GM10847 (cell line): ENCODE data around the gene TWIST1.

ENCODE experiments used
- POLR2A ChIP-seq: IDR thresholded peaks from 2 replicates; pipeline ENCODE4 v1.6.1; 2011; ENCODE audit not compliant: insufficient read length; ENCODE audit errors: extremely low read depth

The TWIST1 gene

DNA sequence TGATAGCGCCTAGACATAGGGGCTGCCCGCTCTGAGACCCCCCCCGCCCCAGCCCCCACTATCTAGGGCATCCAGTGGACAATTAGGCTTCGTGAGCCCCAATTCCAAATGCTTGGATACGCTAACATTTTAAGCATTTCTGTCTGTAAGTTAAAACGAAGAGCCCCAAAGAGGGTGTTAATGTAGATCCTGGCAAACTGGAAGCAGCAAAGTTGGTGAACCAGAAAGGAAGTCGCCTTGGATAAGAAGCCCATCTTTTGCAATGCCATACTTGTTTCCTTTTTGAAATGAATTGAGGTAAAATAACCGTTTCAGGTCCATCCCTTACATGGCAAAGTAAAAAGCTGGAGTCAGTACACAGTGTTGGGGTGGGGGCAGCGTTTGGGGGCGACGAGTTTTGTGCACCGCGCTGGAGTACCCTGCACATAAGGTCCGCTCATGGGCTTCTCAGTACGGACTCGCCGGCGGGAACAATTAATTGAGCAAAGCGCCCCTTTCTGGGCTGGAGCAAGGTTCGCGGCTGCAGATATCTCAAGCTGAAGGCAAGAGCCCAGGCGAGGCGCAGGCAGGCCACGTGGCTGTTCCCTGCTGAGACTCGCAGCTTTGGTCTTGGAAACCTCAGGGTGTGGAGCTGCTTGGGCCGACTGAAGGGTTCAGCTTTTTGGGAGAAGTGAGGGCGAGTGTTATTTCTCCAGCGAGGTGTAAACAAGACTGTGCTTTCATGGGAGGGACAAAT is 1.4 kb upstream of the TWIST1 start:
- TF ChIP-seq POLR2A = no peak

DNA sequence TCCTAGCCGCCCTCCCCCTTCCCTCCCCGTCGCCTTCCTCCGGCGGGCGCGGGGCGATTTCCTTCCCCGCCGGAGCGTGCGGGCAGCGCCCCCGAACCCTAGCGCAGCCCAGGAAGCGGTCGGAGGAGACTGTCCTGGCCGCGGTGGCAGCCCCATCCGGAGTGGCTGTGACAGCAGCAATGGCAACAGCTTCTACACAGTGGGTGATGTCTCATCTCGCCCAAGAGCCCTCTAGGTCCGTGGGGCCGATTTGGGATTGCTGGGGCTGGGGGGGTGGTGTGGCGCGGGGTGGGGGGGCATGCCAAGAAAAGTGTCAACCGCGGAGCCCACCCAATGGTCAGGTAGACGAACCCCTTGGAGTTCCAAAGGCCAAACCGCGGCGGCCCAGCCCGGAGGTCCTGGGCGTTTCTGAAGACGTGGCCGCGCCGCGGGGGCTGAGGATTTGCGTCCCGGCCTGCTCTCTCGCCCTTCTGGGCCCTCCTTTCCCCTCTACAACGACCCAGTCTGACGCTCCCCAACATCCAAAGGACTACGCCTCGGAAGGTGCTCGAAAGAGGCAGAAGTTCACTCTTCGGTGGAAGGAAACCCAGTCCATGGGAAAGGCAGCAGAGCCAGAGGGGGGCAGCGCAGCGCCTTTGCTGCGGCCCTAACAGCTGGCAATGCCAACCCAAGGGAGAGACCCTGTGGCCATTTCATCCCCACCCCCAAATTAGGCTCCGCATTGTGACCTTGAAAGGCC is 603 bp upstream of the TWIST1 start:
- TF ChIP-seq POLR2A = no peak

DNA sequence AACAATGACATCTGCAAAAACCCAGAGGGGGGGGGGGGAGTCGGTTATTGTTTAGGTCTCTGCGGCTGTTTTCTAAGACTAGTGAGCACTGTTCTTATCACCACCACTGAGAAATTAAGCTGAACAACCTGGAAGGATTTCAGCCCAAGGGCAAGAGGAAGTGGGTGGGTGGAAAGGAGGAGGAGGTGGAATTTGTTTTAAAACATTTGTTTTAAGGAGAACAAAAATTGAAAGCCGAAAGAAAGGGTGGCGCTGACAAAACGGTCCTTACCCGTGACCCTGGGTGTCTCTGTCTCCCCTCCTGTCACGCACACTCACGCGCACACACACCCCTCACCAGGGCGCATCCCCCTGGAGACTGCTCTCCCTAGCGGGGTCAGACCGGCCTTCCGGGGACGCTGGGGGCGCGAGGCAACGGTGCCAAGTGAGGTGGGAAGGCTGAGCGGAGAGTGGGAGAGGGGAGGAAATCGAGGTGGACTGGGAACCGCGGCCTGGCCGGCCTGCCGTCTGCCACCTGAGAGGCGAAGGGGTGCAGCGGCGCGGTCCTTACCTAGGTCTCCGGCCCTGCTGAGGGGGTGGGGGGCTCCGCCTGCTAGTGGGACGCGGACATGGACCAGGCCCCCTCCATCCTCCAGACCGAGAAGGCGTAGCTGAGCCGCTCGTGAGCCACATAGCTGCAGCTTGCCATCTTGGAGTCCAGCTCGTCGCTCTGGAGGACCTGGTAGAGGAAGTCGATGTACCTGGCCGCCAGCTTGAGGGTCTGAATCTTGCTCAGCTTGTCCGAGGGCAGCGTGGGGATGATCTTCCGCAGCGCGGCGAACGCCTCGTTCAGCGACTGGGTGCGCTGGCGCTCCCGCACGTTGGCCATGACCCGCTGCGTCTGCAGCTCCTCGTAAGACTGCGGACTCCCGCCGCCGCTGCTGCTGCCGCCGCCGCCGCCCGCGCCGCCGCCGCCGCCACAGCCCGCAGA is 1.0 kb downstream of the TWIST1 start:
- no peak for TF ChIP-seq POLR2A

DNA sequence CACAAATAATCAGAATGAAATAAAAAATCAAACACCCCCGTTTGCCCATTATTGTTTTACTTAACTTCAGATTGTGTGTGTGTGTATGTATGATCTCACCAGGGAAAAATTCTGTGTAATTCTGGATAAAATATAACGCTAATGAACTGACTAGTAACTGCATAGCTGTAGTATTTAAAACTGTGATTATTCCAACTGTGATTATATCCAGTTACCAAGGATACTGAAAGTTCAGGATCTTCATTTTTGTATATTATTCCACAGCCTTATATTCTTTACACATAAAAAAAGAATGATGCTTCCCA is 2.9 kb downstream of the TWIST1 start:
- TF ChIP-seq POLR2A = no peak

DNA sequence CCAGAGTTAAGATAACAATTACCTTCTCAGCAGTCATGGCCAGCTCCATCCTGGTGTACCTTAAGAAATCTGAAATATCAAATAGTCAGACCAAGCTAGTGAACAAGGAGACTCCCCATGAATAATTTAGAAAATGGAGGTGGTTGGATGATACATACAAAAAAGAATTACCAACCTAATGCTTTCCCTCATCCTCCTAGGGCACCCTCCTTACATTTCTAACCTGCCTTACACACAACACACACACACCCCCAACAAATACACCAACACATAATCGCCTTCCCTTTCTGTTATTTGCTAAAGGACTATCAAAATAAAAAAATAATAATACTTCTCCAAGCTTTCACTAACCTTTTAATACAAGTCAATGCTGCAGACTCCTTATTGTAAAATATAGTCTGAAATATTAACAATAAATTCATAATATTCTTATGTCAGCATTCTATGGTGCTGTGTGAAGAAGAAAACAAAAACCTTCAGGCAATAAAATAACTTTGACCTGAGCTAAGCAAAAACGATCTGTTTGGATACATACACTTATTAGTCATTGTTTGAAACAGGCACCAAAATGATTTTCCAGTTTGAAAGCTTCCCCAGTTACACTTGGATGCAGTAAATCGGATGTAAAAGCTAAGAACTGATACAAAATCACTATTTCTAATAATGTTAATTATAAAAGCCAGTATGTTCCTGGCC is 3.4 kb downstream of the TWIST1 start:
- no peak for TF ChIP-seq POLR2A

DNA sequence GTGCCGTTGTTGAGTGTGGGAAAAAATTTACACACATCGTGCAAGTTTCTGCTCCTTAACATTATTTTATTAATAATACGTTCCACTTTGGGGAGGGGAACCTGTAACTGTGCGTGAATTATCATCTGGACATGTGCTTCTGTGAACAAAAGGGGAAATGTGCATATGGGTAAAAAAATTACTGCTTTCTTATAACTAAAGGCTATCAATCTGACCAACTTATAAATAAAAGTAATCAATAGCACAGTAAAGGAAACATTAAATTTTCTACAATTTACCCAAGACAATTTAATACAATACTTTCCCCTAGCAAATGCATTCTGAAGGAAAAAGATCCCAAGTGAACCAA is 4.5 kb downstream of the TWIST1 start:
- no peak for TF ChIP-seq POLR2A

DNA sequence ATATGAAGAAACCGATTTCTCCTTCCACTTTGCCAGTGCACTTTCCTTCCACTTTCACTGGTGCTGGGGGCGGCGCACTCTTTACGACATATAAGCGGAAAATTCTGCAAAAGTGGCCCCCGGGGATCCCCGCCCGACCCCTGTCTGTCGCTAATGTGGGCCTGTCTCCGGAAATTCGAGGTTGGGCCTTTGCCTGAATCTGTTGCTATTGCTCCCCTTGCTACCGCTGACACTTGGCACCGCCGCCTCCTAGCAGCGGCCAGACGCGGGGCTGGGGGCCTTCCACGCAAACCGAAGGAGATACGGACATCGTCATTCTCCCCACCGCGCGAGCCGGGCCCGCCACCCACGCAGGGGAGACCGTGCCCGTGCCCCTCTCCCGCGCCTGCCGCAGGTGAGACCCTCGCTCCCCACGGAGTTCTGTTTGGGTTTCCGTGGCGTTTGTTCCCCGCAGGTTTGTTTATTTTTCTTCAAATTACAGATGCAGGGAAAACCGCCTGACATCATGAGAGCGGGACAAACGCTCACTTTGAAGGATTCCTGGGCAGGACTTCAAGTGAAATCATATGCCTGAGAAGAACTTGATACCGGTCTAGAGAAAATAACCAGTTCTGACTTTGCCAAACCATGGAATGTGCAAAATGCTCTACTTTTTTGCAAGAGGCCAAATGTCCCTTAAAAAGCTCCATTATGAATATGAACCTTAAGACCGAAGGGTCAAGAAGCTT is 5.0 kb downstream of the TWIST1 start:
- TF ChIP-seq POLR2A = no peak

DNA sequence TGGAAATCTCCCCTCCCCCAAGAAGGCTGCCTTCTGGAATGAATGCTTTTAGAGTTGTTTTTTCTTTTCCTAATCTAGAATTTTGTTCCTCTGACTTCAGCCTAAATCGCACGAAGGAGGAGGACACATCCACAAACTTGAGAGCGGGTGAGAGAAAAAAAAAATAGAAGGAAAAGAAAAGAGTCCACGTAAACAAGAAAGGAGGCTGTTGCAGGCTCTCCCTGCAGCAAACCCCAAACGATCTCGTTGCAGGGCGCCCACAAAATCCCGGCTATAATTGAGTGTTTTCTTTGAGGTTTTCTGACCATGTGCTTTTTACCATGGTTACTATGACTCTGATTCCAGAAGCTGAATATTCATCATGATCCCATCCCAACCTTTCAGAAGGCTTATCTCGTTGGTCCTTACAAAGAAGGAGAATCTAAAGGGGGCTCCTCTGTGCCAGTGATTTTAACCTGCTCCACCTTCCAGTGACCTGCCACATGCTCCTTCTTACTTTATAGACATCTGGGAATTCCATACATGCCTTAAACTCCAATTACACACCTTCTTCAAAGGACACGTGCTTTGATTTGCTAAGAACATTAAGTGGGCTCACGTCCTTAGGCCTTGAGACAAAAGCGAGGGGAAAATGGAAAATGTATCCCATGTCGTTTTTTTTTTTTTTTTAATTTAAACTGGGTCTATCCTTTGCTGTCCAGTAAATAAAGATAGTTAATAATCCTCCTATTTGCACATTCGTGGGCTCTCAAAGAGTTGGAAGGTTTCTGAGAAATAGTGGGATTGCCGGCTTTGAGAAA is 5.8 kb downstream of the TWIST1 start:
- no peak for TF ChIP-seq POLR2A

DNA sequence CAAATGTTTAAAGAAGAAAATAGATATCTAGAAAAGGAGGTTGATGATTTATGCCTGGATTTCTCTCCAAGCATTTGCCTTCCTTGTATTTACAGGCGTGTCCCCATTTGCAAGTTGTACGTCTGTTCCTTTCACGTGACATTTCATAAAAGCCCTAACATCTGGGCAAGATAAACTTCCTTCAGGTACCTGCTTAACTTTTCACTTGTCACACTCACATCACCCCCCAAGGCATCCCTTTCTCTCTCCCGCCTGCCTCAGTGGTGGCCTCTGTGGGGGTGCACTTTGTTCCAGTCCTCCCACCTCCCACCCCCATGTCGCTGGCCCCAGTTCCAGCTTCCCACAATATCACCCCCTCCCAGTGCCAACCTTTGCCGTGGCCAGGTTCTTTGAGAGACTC is 6.7 kb downstream of the TWIST1 start:
- TF ChIP-seq POLR2A = no peak

DNA sequence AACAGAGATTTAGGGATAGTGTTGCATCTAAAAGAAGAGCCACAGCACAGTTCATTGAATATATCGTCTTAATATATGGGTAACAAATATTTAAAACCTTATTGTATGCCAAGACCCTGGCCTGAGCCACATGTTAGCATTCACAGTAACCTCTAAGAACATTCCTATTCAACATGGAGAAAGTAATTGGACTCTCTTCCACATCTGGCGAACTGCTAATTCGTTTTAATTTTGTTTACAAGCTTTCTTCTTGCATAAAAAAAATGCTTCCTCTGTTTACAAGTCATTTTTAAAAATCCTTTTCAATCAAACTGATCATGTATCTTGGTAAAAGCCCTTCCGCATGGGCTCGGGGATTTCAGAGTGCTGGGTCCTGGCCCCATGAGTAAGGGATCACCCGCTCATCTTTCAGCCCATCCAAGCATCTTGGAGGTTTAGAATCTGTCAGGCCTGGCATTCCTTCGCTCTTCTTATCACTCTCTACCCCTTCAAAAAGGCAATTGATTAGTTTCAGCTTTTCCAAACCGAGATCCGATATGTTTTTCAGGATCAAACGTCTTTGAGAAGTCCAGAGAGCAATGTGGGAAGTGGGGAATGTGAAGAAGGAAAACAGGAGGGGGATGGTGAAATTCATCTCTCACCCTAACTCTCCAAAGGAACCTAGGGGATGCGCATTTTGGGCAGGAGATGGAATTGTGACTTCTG is 7.3 kb downstream of the TWIST1 start:
- no peak for TF ChIP-seq POLR2A

DNA sequence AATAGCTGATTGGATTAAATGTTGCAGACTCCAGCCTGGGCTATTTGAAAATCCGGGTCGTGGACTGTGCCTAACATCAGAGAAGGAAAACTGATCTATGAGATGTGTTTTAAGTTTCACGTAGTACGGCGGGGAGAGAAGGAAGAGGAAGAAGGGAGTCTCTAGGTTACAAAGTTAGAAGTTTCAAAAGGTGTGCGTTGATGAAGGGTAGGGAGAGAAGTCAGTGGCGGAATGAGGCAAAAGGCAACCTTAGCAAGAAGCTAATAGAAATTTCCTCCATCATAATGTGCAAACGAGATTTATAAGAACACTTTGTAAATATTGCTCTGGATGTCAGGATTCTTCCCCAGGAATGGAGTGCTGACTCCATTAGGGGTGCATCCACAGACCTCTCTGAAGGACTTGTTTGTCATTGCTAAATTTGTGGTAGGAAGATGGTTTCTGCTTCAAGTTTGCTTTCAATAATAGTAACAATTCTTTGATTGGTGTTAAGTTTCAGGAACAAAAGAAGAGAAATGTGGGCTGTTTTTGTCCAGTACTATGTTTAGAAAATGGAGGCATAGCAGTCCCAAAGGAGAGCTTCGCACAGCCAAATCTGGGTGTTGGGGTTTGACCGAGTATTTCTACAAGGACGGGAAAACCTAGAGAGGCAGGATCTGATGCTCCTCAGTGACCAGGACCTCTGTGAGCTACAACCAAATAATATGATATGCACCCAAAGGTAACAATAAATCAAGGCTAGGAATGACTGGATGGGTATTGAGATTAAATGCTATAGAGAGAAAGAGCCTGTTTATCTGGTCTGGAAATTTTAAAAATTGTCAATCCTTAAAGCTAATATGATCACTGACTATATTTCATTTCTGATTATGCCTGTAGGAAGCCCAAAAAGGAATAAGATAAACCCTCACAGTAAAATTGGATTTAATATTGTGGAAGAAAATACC is 8.2 kb downstream of the TWIST1 start:
- TF ChIP-seq POLR2A = no peak
